HG03108 (cell line): ENCODE results near the gene YY2.
"Not testable (repeated sequence)": the region's sequence is repeated elsewhere in the genome, so short reads cannot be mapped to it uniquely, and the experiment has no call there.

Experiments used
- ATAC-seq: cut with Tn5 transposase; IDR thresholded peaks from one replicate; pipeline ENCODE4 v1.9.1; 2021; ENCODE audit warnings: moderate library complexity; ENCODE audit not compliant: unreplicated experiment

Gene YY2

DNA sequence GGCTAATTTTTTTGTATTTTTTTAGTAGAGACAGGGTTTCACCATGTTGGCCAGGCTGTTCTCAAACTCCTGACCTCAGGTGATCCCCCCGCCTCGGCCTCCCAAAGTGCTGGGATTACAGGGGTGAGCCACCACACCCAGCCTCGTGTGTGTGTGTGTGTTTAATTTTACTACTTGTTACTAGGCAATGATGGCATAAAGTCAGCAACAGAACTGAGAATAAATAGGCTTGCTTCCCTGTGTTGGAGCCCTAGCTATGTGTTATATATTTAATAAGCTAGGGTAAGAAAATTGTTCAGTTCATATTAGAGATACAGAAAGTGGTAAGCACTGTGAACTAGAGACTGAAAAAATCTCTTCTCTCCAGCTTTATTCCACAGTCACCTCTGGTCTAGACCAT is 18.4 kb downstream of the YY2 start:
- ATAC-seq = not testable (repeated sequence)

DNA sequence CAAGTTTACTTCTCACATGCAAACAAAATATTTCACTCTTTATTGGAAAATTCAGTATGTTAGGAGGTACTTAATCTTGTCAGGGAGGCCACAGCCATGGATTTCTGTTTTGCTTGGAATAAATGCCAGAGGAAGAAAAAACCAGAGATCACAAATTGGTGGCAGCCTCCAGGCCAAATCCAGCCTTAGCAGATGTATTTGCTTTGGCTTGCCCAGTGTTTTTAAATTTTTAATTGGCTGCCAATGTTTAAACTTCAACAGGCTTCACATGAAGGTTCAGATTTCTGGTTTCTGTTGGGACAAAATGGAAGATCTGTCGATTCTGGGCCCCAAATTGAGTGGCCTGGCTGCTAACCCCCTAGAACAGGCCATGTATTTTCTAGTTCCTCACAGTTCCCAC is 19.2 kb downstream of the YY2 start:
- ATAC-seq = no peak

DNA sequence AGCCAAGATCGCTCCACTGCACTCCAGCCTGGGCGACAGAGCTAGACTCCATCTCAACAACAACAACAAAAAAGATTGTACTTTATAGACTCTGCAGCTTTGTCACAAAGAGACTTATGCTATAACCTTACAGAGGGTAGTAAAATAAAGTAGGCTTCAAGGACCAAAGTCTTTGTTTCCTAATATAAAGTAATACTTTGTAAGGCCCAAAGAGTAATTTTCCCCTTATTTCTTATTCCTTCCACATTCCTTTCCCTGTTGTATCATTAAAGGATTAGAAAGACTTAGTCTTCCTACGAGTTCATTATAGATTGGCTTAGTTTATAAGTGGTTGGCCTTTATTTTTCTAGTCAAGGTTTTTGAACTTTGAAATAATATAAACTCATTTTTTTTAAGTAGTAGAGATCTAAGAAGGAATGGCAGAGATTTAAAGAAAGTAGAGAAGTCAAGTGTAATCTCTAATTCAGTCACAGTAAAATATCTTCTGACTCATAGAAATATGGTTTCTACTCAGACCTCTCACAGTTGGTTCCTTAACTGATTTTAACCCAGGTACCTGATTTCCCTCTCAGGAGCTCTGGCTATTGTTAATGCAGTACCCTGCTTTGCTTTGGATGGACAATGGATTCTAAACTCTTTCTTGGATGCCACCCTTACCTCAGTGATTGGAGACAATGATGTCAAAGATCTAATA is 26.2 kb downstream of the YY2 start:
- ATAC-seq = no peak

GRCh38 chrX:21883258-21883657 is 27.5 kb downstream of the YY2 start:
- ATAC-seq = no peak

DNA sequence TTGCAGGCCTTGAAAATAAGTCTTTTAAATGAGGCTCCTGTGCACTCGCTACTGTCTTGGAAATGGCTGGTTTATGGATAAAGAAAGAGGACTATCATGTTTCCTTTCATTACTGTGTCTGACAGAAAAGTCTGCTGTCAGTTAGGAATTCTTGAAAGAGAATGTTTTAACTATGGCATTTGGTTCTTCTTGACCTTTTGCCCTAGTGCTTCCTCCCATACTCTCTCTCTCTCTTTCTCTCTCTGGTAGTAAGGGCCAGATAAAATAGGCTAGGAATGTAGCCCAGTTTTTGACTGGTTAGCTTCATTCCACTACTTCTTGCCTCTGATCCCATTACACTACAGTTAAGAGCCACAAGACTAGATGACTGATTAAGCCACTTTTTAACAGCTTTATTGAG is 29.8 kb downstream of the YY2 start:
- ATAC-seq = no peak

DNA sequence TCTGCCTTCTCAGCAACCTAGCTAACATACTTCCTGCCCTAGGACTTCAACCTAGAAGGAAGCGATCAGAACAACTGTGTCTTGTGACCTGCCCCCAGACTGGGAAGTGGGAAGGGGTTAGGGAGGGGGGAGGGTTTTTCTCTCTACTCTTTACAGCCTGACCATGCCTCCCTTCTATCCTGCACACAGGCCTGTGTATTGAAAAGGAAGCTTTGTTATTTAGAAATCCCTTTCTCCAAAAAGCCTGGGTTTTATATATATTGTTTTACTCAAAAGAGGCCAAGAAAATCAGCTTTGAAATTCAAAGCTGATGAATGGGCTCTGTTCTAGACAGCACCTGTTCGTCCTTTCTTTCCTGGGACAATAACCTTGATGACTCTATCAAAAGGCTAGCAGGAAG is 49.5 kb downstream of the YY2 start:
- ATAC-seq = no peak

GRCh38 chrX:21905953-21906352 is 50.2 kb downstream of the YY2 start:
- ATAC-seq = no peak

DNA sequence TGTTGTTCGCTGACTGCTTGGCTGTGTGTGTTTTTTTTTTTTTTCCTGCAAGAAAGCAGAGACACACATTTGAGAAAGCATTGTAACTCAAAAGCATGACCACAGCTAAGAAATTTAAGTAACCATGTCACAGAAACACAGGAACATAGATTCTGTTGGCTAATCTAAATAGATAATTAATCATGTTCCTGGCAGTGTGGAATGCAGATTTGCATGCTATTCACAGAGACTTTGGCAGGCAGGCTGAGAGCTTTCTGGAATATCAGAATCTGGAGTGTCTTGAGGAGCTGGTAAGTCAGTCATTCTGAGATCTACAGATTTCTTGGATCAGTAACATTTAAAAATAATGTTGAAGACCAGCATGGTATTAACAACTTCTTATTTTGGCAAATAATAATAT is 51.5 kb downstream of the YY2 start:
- ATAC-seq = no peak
